Activated naive CD8-positive, alpha-beta T cell treated with anti-CD3 and anti-CD28 coated beads, Interleukin-2, amount 50 U/mL, for 24 hours (primary cell): Measurements from ENCODE around the gene PPM1L.
"Not testable (repeated sequence)": the region's sequence is repeated elsewhere in the genome, so short reads cannot be mapped to it uniquely, and the experiment has no call there.

ENCODE experiments used
- ATAC-seq: fragments of 150-1000 bp; cut with Tn5 transposase; one replicate; pipeline ENCODE4 v1.10.0; 2021
- DNase-seq: peaks from one replicate; pipeline ENCODE4 v3.0.0; 2021
- H3K27ac Mint-ChIP-seq: one replicate; pipeline ENCODE4 v1.8.0; 2021; ENCODE audit warnings: mild to moderate bottlenecking, mixed read lengths
- H3K27me3 Mint-ChIP-seq: one replicate; pipeline ENCODE4 v1.8.0; 2021; ENCODE audit warnings: mixed read lengths
- H3K36me3 Mint-ChIP-seq: one replicate; pipeline ENCODE4 v1.8.0; 2021; ENCODE audit warnings: low read depth, mixed read lengths
- H3K4me1 Mint-ChIP-seq: one replicate; pipeline ENCODE4 v1.8.0; 2021; ENCODE audit warnings: mixed read lengths
- H3K4me3 Mint-ChIP-seq: one replicate; pipeline ENCODE4 v1.8.0; 2021; ENCODE audit warnings: mild to moderate bottlenecking, moderate library complexity, mixed read lengths
- H3K9me3 Mint-ChIP-seq: one replicate; pipeline ENCODE4 v1.8.0; 2021; ENCODE audit warnings: mixed read lengths

The PPM1L gene

GRCh38 chr3:160973067-160973809 lies 217.2 kb downstream of the PPM1L start:
- DNase-seq: no peak
- Mint-ChIP-seq H3K27ac (no peak overlapping the region), H3K27me3 (peaks cover 2% of the 10 kb centered on the region), H3K36me3 (no peaks in the 10 kb centered on the region), H3K9me3 (peaks cover 4% of the 10 kb centered on the region), H3K4me3 (no peak overlapping the region), H3K4me1 (peaks cover 17% of the 10 kb centered on the region)
- no peak for ATAC-seq

- no peak for DNase-seq
- H3K36me3 Mint-ChIP-seq: peaks cover 11% of the 10 kb centered on the region
- peaks cover 39% of the 10 kb centered on the region for H3K4me1 Mint-ChIP-seq
- H3K27me3 Mint-ChIP-seq: peaks cover 2% of the 10 kb centered on the region
- no peak overlapping the region for H3K4me3 Mint-ChIP-seq
- no peak overlapping the region for H3K27ac Mint-ChIP-seq
- no peak for ATAC-seq
- H3K9me3 Mint-ChIP-seq: peaks cover 15% of the 10 kb centered on the region
Observed at GRCh38 chr3:160977773-160978172, 221.7 kb downstream of the PPM1L start.

GRCh38 chr3:160980740-160981139 lies 224.7 kb downstream of the PPM1L start:
- H3K27me3 Mint-ChIP-seq: peaks cover 2% of the 10 kb centered on the region
- ATAC-seq: peak; percentile 89
- H3K27ac Mint-ChIP-seq: peak overlapping the region; percentile 83
- DNase-seq: peak; percentile 8
- H3K9me3 Mint-ChIP-seq: peaks cover 18% of the 10 kb centered on the region
- peak overlapping the region; percentile 32 for H3K4me3 Mint-ChIP-seq
- H3K36me3 Mint-ChIP-seq: peaks cover 11% of the 10 kb centered on the region
- peaks cover 32% of the 10 kb centered on the region for H3K4me1 Mint-ChIP-seq

GRCh38 chr3:160981217-160981938 lies 225.3 kb downstream of the PPM1L start:
- ATAC-seq: peak; percentile 86
- H3K36me3 Mint-ChIP-seq: peaks cover 11% of the 10 kb centered on the region
- H3K4me3 Mint-ChIP-seq: peak overlapping the region; percentile 32
- peak; percentile 17 for DNase-seq
- peaks cover 2% of the 10 kb centered on the region for H3K27me3 Mint-ChIP-seq
- peaks cover 32% of the 10 kb centered on the region for H3K4me1 Mint-ChIP-seq
- peak overlapping the region; percentile 83 for H3K27ac Mint-ChIP-seq
- H3K9me3 Mint-ChIP-seq: peaks cover 18% of the 10 kb centered on the region

GRCh38 chr3:160982491-160982890 lies 226.5 kb downstream of the PPM1L start:
- Mint-ChIP-seq H3K36me3 (peaks cover 11% of the 10 kb centered on the region), H3K27me3 (peaks cover 2% of the 10 kb centered on the region), H3K4me3 (no peak overlapping the region), H3K4me1 (peaks cover 32% of the 10 kb centered on the region), H3K27ac (no peak overlapping the region), H3K9me3 (peaks cover 18% of the 10 kb centered on the region)
- no peak for DNase-seq
- no peak for ATAC-seq

- Mint-ChIP-seq H3K4me1 (peaks cover 26% of the 10 kb centered on the region), H3K9me3 (peaks cover 15% of the 10 kb centered on the region)
- not testable (repeated sequence) for H3K27me3 Mint-ChIP-seq, H3K36me3 Mint-ChIP-seq, H3K4me3 Mint-ChIP-seq, DNase-seq, H3K27ac Mint-ChIP-seq, ATAC-seq
Observed at GRCh38 chr3:160983900-160984299, 227.9 kb downstream of the PPM1L start.

- DNase-seq (no peak), ATAC-seq (no peak)
- H3K27ac Mint-ChIP-seq: no peak overlapping the region
- peaks cover 13% of the 10 kb centered on the region for H3K4me1 Mint-ChIP-seq
- H3K27me3 Mint-ChIP-seq: no peaks in the 10 kb centered on the region
- H3K9me3 Mint-ChIP-seq: peaks cover 12% of the 10 kb centered on the region
- peaks cover 7% of the 10 kb centered on the region for H3K36me3 Mint-ChIP-seq
- no peak overlapping the region for H3K4me3 Mint-ChIP-seq
Observed at GRCh38 chr3:160986069-160986468, 230.0 kb downstream of the PPM1L start.

- ATAC-seq: no peak
- H3K27ac Mint-ChIP-seq: no peak overlapping the region
Observed at GRCh38 chr3:160987982-160988964, 232.2 kb downstream of the PPM1L start.

GRCh38 chr3:160990446-160990845 lies 234.4 kb downstream of the PPM1L start:
- Mint-ChIP-seq H3K27me3 (no peaks in the 10 kb centered on the region), H3K4me3 (no peak overlapping the region), H3K36me3 (no peaks in the 10 kb centered on the region), H3K4me1 (no peaks in the 10 kb centered on the region), H3K9me3 (no peaks in the 10 kb centered on the region), H3K27ac (no peak overlapping the region)
- ATAC-seq (no peak), DNase-seq (no peak)

More at GRCh38 chr3:160987982-160988964, 232.2 kb downstream of the PPM1L start:
- Mint-ChIP-seq H3K27me3 (no peaks in the 10 kb centered on the region), H3K4me3 (no peak overlapping the region), H3K9me3 (no peaks in the 10 kb centered on the region), H3K4me1 (no peaks in the 10 kb centered on the region), H3K36me3 (no peaks in the 10 kb centered on the region)
- DNase-seq: no peak

- no peaks in the 10 kb centered on the region for H3K9me3 Mint-ChIP-seq
- H3K27me3 Mint-ChIP-seq: no peaks in the 10 kb centered on the region
- no peaks in the 10 kb centered on the region for H3K36me3 Mint-ChIP-seq
- no peak for ATAC-seq
- H3K4me3 Mint-ChIP-seq: no peak overlapping the region
- no peak overlapping the region for H3K27ac Mint-ChIP-seq
- no peak for DNase-seq
- H3K4me1 Mint-ChIP-seq: no peaks in the 10 kb centered on the region
Observed at GRCh38 chr3:160992712-160993111, 236.7 kb downstream of the PPM1L start.

GRCh38 chr3:160996811-160997210 lies 240.8 kb downstream of the PPM1L start:
- Mint-ChIP-seq H3K4me1 (peaks cover 5% of the 10 kb centered on the region), H3K27me3 (no peaks in the 10 kb centered on the region), H3K36me3 (no peaks in the 10 kb centered on the region), H3K27ac (no peak overlapping the region), H3K9me3 (no peaks in the 10 kb centered on the region), H3K4me3 (no peak overlapping the region)
- ATAC-seq (no peak), DNase-seq (no peak)

GRCh38 chr3:160998581-160998980 lies 242.6 kb downstream of the PPM1L start:
- Mint-ChIP-seq H3K9me3 (no peaks in the 10 kb centered on the region), H3K27ac (no peak overlapping the region), H3K27me3 (no peaks in the 10 kb centered on the region), H3K4me1 (peaks cover 5% of the 10 kb centered on the region), H3K36me3 (no peaks in the 10 kb centered on the region), H3K4me3 (no peak overlapping the region)
- ATAC-seq: no peak
- DNase-seq: no peak

- DNase-seq (no peak), ATAC-seq (peak; percentile 54)
- Mint-ChIP-seq H3K27me3 (no peaks in the 10 kb centered on the region), H3K4me3 (no peak overlapping the region), H3K36me3 (no peaks in the 10 kb centered on the region), H3K4me1 (peaks cover 5% of the 10 kb centered on the region), H3K9me3 (no peaks in the 10 kb centered on the region), H3K27ac (no peak overlapping the region)
Observed at GRCh38 chr3:160999274-160999673, 243.2 kb downstream of the PPM1L start.

- Mint-ChIP-seq H3K27ac (no peak overlapping the region), H3K36me3 (peaks cover 3% of the 10 kb centered on the region), H3K4me3 (no peak overlapping the region), H3K9me3 (peaks cover 12% of the 10 kb centered on the region), H3K27me3 (peaks cover 2% of the 10 kb centered on the region), H3K4me1 (no peaks in the 10 kb centered on the region)
- DNase-seq (no peak), ATAC-seq (no peak)
Observed at GRCh38 chr3:161008086-161008485, 252.1 kb downstream of the PPM1L start.
